AG04450 (cell line): ENCODE data around the gene MORC1. TPM values are rescaled to one million over a fixed set of nuclear protein-coding genes. Genes with fewer than 3 reads are reported as not detected.

Experiments used
- CTCF ChIA-PET: fragments of 300-600, 350-600 bp; formaldehyde crosslinking; extraction: SDS; loops from one replicate; lab custom pipeline; 2022; ENCODE audit warnings: antibody characterized with exemption, inconsistent platforms; lab: Charles Lee
- POLR2A ChIA-PET: fragments of 350-600 bp; formaldehyde crosslinking; extraction: SDS; loops from one replicate; lab custom pipeline; 2021; ENCODE audit warnings: antibody characterized with exemption, inconsistent platforms; lab: Yijun Ruan, JAX
- DNase-seq: peaks from one replicate; pipeline ENCODE4 v3.0.0-alpha.2; 2011; ENCODE audit warnings: low read depth, low spot score
- H3K27ac ChIP-seq: one replicate; pipeline ENCODE4 v1.5.1; 2012; ENCODE audit warnings: low read depth, low read length, control low read depth
- H3K27me3 ChIP-seq: one replicate; pipeline ENCODE4 v1.6.0; 2012; ENCODE audit warnings: low read length; ENCODE audit not compliant: control insufficient read depth, insufficient read depth
- H3K4me3 ChIP-seq: 2 replicates; pipeline ENCODE4 v1.5.1; 2011; ENCODE audit warnings: mild to moderate bottlenecking, low read depth, low read length, control low read depth
- H3K9me3 ChIP-seq: 2 replicates; pipeline ENCODE4 v1.5.1; 2012; ENCODE audit warnings: low read length; ENCODE audit not compliant: control insufficient read depth, insufficient read depth
- polyA plus RNA-seq: library from polyadenylated mRNA; depleted of rRNA; stranded (reverse); fragments of >200 nt; gene quantifications from 2 replicates; pipeline ENCODE4 v1.2.3, GENCODE V29; 2011
- TF ChIP-seq, protein P1 (sequence below): IDR thresholded peaks from 2 replicates; pipeline ENCODE4 v1.5.1; 2011; ENCODE audit warnings: low read depth, low read length, control low read depth, inconsistent platforms

MORC1 gene
- polyA plus RNA-seq, 1 experiment: not detected

DNA sequence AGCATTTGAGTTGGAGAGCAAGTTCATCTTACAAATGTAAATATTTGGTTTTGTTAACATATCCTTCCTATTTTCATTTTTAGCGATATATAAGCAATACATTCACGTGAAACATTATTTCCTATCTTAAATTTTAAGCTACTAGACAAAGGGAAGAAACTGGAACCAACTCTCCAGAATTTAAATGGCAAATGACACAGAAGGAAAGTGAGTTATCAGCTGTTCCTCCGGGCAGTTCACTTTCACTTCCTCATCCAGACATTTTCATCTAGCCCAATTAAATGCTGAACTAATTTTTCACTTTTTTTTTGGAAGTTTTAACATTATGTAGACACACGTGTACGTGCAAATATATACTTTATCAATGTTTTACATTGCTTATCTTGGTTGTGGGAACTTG, 58.7 kb downstream of the MORC1 start:
- H3K27me3 ChIP-seq: no peaks in the 10 kb centered on the region
- H3K4me3 ChIP-seq: no peak overlapping the region
- ChIA-PET POLR2A (no interaction called here), CTCF (interaction anchor here (1.1 to 3.4 kb wide), 2 partner anchors 23 to 36 kb away, joined by 7 to 19 read pairs; no protein-coding TSS in a partner anchor)
- DNase-seq: no peak
- H3K27ac ChIP-seq: no peak overlapping the region
- no peaks in the 10 kb centered on the region for H3K9me3 ChIP-seq
- TF ChIP-seq, protein P1, sequence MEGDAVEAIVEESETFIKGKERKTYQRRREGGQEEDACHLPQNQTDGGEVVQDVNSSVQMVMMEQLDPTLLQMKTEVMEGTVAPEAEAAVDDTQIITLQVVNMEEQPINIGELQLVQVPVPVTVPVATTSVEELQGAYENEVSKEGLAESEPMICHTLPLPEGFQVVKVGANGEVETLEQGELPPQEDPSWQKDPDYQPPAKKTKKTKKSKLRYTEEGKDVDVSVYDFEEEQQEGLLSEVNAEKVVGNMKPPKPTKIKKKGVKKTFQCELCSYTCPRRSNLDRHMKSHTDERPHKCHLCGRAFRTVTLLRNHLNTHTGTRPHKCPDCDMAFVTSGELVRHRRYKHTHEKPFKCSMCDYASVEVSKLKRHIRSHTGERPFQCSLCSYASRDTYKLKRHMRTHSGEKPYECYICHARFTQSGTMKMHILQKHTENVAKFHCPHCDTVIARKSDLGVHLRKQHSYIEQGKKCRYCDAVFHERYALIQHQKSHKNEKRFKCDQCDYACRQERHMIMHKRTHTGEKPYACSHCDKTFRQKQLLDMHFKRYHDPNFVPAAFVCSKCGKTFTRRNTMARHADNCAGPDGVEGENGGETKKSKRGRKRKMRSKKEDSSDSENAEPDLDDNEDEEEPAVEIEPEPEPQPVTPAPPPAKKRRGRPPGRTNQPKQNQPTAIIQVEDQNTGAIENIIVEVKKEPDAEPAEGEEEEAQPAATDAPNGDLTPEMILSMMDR: no peak

- Histone ChIP-seq H3K9me3 (no peaks in the 10 kb centered on the region), H3K27me3 (no peaks in the 10 kb centered on the region), H3K27ac (no peak overlapping the region), H3K4me3 (no peak overlapping the region)
- ChIA-PET POLR2A (no interaction called here), CTCF (no interaction called here)
- no peak for DNase-seq
- TF ChIP-seq, protein P1: no peak
Measured at GRCh38 chr3:109057616-109058015, 60.3 kb downstream of the MORC1 start.

GRCh38 chr3:109057056-109057455, 60.9 kb downstream of the MORC1 start:
- POLR2A ChIA-PET: no interaction called here
- TF ChIP-seq, protein P1: no peak
- no peak overlapping the region for H3K27ac ChIP-seq
- CTCF ChIA-PET: interaction anchor here (0.7 kb wide), 1 partner anchor 33 kb away, joined by 3 read pairs; no protein-coding TSS in a partner anchor
- no peaks in the 10 kb centered on the region for H3K9me3 ChIP-seq
- no peak overlapping the region for H3K4me3 ChIP-seq
- DNase-seq: no peak
- H3K27me3 ChIP-seq: no peaks in the 10 kb centered on the region

DNA sequence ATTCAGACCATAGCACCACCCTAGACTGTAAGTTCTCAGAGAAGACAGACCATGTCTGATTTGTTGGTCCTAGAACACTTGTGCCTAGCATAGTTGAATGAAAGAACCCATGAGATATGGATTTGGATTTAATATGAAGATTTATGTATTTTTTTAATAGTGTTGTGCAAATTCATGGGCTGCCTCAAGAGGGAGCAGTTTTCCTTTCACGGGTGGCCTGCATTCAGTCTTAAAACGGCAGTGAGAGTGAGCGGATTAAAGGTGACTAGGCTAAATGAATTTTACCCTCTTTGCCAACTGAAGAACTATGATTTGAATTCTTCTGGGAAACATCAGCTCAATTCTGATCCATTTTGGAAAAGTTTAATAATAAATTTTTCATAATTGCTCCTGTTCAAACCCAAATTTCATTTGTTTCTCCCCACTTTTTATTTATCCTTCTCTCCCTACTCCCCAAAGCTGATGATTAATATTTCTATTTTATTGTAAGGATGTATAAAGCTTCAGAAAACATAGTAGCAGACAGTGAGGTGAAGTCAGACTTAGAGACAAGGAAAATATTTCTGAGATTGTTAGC, 67.3 kb downstream of the MORC1 start:
- H3K27ac ChIP-seq: no peak overlapping the region
- no peak overlapping the region for H3K4me3 ChIP-seq
- TF ChIP-seq, protein P1: peak; percentile 62
- POLR2A ChIA-PET: no interaction called here
- CTCF ChIA-PET: interaction anchor here (0.7 to 0.9 kb wide), 4 partner anchors 24 to 295 kb away, joined by 3 to 4 read pairs (median 4); partner anchors contain the start of gene C3orf85
- no peaks in the 10 kb centered on the region for H3K27me3 ChIP-seq
- DNase-seq: no peak
- H3K9me3 ChIP-seq: no peaks in the 10 kb centered on the region

DNA sequence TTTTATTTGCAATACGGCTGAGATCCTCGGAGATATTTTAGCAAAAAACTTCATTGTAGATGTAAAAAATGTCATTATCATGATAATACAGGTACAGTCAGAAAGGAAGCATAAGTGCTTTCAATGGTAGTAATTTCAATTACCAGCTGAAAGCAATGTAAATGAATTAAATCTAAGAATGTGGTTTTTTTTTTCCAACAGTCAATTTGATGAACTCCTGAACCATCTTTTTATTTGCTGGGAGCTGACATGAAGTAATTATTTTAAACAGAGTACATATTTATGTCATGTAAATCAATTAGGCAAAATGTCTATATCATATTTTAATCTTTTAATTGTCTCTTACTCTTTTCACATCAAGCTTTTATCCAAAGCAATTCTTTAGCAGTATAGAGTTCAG, 70.6 kb downstream of the MORC1 start:
- H3K4me3 ChIP-seq: no peak overlapping the region
- no peak overlapping the region for H3K27ac ChIP-seq
- H3K27me3 ChIP-seq: no peaks in the 10 kb centered on the region
- H3K9me3 ChIP-seq: no peaks in the 10 kb centered on the region
- POLR2A ChIA-PET: no interaction called here
- no peak for DNase-seq
- TF ChIP-seq, protein P1: no peak
- CTCF ChIA-PET: interaction anchor here (1.0 kb wide), 1 partner anchor 24 kb away, joined by 5 read pairs; no protein-coding TSS in a partner anchor
